HG03095 (cell line): ENCODE results near the gene PLD4.

Source experiments
- ATAC-seq: cut with Tn5 transposase; IDR thresholded peaks from one replicate; pipeline ENCODE4 v1.9.1; 2021; ENCODE audit warnings: moderate library complexity; ENCODE audit not compliant: unreplicated experiment

PLD4 gene

DNA sequence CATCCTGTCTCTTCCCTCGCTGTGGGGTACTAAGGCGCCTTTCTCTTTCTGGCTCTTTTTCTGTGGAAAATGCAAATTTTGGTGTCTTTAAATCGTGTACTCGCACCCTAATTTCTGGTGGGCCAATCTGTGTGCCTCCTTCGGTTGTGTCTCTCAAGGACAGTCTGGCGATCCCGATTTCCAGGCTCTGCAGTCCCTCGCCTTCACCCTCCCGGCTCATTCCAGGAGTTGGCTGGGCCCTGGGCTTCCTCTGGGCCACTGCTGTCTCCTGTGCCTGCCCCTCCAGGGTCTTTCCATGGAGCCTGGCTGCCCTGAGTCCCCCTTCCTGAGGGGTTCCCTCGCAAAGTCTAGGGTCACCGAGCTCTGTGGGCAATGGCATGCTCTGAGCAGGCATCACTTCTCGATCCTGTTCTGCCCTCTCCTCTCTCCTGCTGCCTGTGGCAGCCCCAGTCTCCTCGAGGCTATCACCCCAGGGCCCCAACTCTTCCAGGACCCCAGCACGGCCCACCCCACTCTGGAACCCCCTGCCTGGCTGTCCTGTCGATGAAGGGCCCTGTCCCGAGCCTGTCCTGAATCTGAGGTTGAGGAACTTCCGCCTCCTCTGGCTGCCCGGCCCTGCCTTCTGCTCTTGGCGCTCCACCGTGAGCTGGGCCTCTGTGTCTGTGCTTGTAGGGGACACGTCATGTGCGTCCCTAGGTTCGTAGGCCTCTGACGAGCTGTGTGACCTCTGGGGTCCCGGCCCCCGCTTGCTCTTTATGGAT is 29.4 kb downstream of the PLD4 start:
- no peak for ATAC-seq

DNA sequence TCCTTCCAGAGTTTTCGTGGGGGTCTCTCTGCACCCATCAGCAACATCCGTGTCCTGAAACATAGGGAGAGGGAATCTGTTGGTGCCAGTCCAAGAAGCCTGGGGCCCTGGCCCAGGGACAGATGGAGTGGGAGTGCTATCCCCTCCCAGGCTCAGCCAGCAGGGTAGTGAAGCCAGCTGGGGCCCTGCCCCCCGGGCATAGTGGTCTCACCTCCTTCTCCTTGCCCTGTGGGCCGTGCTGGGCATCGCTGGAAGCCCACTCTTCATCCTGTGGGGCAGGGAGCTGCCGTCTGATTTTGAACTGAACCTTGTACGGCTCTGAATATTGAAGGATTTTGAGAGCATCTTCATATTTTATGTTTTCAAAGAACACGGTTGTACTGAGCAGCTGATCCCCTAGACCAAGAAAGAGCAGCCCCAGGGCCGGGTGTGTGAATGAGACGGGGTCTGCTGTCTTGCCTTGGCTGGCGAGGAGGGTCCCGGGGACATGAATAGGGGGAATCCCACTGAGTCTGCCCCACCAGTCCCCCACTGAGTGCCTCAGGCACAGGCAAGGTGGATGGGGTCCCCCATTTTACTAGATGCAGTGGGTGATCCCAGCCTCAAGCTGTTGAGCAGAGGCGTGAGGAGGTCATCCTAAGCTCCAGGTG is 30.2 kb downstream of the PLD4 start:
- no peak for ATAC-seq

DNA sequence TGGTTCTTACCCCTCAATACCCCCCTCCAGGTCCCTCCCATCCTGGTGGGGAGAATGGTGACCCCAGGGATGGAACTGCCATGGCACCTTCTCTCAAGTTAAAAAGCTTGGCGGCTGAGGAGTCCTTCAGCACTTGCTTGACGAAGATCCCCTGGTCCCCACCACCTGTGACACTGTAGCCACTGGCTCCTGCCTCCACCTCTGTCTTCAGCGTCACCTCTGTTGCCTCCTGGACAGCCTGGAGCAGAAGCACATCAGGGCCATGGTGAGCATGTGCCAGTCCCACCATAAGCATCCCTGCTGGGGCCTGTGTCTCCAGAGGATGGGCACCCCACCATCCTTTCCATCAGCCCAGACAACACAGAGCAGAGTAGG is 30.7 kb downstream of the PLD4 start:
- ATAC-seq: no peak

DNA sequence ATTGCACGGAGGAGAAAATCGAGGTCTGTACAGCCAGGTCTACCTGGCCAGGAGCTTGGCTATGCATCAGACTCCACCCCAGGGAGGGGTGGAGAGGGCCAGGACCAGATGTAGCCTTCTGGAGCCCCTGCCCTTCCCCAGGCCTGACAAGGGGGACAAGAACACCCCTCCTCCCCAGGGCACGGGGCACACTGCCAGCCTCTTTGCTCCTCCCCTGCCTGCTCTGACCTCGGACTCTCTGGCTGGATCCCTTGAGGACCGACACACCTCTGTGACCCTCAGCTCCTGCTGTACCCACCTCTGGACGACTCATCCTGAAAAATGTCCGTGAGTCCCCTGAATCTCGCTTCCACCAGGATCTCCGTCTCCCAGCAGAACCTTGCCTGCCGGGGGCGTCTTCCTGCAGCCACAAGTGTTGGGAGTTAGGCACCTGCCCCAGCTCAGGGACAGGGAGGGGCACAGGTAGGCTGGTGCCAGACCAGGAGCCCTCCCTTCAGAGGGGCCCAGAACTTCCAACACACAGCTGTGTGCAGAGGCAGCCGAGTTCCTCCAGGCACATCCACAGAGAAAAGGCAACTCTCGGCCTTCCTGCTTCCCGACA is 31.7 kb downstream of the PLD4 start:
- ATAC-seq: no peak

DNA sequence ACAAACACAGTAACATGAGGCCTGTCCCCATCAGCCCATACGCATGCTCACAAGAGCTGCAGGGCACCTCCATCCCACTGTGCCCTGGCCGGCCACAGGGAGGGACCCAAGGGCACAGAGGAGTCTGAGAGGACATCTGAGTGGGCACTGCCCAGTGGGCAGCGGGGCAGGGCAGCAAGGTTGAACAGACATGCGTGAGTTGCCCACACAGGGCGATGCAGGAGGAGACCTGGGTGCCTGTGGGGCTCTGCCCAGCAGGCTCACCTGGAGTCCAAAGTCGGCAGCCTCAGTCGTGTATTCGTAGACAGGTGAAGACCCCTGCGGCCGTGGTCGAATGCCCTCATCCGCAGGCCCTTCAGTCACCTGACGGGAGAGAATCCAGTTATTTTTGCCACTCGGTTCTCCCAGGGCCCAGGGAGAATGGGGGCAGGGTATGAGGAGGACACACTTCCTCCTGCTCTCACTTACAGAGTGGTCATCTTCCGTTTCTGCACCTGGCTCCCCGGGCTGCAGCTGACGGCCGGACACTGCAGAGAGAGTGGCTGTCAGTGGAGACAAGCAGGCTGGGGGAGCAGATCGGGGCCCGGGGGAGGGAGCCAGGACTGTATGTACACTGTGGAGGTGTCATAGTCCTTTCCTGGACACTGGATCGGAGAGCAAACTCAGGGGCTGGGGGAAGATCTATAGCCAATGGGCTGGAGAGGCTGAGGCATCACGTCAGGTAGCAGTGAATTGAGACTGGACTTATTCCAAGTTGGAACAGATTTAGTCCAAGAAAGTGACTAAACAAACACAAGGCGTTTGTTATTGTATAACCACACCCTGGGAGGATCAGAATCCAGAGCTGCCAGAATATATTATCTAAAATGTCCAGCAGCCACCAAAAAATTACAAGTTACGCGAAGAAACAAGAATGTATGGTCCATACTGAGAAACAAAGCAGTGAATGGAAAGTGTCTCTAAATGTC is 32.8 kb downstream of the PLD4 start:
- ATAC-seq: no peak

DNA sequence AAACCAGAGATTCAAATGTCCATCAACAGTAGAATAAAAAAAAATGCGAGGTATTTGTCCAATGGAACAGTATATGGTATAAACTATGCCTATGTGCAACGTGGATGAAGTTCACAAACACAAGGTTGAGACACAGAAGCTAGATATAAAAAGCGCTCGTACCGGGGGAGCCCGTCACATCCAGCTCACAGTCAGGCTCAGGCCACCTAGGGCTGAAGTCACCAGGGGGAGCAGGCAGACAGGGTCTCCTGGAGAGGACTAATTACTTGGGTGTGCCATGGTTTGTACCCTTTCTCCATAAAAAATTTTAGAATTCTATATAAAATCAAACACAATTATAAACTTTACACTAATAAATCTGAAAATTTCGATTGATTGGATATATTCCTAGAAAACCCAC is 39.9 kb downstream of the PLD4 start:
- ATAC-seq: no peak

DNA sequence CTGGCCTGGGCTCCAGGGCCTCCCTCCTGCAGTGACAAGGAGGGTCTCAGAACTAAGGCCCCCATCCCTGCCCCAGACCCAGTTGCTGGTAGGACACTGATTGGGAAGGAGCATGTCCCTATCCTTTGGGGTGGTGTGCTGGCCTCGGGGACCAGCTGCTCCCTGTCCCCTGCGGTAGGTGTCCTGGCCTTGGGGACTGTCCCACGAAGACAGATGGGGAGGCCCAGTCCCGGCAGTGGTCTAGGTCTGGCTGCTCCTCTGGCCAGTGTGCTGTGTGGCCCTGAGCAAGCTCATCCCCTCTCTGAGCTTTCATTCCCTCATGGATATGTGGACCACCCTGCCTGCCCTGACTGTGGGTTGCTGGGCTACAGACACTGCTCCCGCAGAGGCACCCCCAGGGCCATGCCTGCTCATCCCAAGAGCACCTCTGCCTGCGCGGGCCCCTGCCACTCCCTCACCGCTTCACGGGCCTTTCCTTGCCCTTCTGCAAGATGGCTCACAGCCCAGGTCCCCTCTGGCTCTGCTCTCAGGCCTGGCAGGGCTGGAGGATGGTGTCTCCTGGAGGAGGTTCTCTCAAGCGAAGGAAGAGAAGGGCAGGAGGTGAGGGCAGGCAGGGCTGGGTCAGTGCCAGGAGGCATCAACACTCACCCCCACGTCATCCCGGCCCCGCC is 41.0 kb downstream of the PLD4 start:
- ATAC-seq: no peak

DNA sequence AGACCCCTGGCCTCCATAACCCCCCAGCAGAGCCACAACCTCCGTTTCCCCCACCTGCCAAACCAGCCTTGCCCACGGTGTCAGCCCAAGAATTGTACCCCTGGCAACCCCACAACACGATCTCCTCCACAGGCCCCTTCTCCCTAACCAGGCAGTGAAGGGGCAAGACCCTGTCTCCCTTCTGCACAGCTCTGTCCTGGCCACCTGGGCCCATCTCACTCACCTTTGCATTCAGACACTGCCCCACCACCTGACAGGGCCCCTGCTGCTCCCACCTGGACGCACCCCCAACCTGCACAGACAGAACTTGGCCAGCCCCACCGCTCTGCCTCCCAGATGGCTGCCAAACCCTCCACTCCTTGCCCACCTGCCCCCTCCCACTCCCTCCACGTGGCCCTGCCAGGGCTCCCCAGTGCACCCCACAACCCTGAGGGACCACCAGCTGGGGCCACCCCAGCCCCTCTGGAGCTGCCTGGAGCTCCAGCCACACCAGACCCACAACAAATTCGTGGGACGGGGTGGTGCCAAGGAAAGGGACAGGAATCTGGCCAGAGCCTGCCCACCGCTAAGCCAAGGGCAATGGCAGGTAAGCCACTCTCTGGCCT is 41.7 kb downstream of the PLD4 start:
- no peak for ATAC-seq

DNA sequence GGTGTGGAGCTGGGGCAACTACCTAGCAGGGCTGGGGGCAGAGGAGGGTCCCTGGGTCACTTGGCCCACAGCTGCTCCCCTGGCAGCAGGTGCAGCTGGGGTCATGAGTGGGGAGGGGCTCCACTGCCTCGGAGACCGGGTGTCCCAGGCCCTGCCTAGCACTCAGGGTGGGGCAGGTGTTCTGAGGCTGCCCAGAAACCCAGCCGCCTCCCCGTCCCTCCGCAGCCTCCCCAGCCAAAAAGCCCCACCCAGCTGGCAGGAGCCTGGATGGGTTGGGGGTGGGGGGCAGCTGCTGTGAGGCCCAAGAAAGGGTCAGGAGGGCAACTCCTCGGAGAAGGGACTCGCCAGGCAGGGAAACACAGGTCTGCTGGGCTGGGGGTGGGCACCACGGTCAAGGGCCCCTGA is 42.3 kb downstream of the PLD4 start:
- no peak for ATAC-seq

DNA sequence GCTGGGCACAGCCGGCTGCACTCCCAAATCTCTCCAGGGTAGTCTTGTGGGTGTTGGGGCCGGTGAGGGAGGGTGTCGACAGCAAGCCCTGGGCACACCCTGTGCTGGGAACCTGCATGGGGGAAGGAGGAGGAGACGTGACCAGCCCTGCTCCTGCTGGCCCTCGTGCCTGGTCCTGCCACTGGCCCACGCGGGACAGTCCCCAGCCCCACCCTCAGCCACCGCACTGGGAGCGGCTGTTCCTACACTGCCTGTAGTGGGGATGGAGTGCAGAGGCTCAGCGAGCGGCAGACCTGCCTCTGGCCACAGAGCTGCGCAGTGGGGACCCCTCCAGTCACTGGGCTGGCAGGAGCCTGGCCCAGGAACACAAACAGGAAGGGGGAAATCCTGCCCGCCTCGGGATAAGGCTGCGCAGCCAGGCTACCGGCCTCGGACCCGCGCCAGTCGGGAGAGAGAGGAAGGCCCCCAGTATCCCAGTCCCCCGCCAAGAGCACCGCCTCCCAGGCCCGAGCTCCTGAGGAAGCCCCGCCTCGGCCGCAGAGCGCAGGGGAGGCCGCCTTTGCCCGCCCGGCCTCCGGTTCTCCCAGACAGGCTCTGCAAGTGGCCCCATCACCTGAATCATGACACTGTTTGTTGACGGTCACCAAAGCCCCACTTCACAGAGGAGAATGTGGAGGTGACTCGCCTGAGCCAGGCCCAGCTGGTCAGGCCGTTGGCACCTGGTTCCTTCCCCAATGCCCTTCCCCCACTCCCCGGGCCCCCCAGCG is 42.9 kb downstream of the PLD4 start:
- no peak for ATAC-seq

DNA sequence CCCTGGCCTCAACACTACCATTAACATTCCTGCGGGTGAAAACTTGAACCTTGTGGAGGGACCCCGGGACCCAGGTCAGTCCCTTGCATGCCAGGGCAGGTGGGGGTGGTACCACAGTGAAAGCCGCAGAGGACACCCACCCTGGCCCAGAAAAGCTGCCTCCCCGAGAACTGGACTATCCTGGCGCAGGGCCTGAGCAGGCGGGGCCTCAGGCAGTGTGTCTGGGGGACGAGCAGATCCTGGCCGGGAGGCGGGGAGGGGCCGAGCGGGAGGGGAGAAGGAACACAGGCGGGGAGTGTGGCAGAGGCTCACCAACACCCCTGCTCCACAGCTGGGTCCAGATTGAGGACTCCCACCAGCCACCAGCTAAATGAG is 43.5 kb downstream of the PLD4 start:
- ATAC-seq: no peak

DNA sequence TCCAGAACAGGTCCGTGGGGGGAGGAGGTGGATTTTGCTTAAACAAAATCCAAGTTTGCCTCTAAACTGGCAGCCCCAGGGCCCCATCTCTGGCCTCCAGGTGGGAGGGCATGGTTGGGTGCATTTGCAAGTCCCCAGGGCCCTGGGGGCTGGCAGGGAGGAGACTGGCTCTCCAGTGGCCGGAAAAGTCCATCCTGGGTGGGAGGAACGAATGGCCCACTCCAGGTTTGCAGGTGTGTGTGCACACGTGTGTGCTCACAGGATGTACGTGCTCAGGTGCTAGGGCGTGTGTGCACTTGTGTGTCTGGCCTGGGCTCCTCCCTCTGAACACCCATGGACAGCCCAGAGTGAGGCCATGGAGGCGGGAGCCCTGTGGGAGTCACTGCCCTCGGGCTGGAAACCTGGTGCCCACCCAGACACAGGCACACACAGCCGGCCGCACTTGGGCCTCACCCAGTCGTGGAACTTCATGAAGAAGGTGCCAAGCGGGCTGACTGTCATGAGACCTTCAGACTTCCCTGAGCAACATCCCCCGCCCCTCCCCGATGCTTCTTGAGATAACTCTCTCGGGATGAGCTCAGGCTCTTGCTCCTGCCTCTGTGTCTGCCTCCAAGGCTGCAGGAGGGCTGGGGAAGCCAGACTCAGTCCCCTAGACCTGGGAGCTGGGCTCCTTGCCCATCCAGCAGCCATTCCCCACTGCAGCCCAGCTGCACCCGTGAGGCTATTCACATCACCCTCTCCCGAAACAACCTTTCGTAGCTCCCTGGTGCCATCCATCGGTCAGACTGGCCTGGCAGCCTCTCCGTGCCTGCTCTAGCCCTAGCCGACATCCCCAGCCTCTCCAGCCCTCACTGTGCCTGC is 44.1 kb downstream of the PLD4 start:
- no peak for ATAC-seq

DNA sequence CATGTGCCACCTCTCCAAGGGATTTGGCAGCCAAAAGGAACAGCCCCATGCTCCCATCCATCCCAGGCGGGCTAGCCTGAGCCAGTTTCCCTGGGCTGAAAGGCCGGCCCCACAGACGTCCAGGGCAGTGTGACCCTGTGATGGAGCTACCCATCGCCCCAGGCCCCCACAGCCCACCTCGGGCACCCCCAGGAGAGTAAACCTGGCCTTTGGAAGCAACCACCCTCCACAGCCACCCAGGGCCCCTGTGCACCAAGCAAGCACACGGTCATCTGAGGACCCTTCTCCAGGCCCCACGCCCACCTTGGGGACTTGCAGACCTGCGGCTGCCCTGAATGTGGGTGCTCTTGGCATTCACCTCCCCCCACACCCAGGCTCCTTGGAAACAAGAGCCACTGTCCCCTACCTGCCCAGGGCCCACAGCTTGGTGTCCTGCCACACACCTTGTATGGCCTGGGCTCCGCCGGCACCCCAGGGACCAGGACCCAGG is 45.1 kb downstream of the PLD4 start:
- no peak for ATAC-seq

DNA sequence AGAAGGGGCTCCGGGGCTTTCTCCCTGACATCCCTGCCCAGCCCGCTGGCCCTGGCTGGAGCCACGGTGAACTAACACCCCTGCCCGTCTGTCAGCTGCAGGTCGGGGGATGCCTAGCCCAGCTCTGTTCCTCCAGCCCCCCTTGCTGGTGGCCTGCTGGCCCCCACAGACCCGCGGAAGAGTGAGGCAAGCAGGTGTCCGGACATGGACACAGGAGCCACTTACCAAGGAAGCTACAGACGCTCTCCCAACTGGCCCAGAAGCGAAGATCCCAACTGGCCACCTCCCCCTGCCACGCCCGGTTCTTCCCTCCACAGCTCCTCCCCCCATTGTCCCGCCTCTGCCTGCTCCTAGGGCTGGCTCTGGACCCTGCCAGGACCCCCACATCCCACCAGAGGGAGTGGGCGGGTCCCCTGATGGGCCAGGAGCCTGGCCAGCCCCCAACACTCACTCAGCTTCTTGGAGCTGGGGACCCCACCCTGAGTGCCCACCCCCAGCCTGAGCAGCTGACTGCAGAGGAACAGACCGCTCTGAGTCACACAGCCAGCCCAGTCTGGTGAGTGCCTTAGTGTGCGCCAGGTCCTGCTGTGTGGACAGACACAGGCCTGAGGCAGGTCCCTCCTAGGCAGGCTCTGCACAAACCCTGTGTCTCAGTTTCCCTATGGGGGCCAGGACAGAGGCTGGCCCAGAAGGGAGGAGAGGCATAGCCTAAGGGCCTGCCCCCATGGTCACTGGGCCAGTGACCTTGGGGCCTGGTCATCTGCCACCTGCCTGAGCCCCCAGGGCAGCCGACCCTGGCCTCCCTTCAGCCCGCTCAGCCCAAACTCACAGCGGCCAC is 45.8 kb downstream of the PLD4 start:
- ATAC-seq: no peak

DNA sequence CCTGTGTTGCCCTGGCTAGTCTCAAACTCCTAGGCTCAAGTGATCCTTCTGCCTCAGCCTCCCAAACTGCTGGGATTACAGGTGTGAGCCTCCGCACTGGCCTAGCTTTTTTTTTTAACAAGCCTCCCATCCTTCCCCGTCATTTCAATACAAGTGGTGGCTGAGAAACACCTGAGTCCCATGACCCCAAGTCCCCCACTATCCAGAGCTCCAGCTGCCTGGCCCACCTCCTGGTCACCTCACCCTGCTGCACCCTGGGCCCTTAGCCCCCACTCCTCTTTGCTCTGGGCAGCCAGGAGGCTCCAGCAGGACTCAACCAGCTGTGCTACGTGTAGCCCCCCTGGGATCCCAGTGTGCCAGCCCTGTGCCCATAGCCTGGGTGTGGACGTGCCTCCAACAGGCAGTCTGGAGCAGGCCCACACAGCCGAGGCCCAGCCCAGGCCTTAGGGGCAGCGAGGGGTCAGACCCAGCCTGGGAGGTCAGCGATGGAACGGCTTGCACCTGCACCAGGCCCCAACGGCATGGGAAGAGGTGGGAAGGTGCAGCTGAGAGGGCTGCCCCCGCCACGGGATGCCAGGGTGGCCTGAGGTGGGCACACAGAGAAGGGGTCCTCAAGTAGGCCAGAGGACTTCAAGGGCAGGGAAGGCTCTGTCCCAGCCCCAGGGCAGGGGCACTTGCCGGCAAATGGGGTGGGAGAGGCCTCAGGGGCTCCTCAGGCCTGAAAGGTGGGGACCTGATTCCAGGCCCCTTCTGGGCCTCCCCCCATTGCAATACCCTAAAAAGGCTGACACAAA is 47.0 kb downstream of the PLD4 start:
- no peak for ATAC-seq

DNA sequence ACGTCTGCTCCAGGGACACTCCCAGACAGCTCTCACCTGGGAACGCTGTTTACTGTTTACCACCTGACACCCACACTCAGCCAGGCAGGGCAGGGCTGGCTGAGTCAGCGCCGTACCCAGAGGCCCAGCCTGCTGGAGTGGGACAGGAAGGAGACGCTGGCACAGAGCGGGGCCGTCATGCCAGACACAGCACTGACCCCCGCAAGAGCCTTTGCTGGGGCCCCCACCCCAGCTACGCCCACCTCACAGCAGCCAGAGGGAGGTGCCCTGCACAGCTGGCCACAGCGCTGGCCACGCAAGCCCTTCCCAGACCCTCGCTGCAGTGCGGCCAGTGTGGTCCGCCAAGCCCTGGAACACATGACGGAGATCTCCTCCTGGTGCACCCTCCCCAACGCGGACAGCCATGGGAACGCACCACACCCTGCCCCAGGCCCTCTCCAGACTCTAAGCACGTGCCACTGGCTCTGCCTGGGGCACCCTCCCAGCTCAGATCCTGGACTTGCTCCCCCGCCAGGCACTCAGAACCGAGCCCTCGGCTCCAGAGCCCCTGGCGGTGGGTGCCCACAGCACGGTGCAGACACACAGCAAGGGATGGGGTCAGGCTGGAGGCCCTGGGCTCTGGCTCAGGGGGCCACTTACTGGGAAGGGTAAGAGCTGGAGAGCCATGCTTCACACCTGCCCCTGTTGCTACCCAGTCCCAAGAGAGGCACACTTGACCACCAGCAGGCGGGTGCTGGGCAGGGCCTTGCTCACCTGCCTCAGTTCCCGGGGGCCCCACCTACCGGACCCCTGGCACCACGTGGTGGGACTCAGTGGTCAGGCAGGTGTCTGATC is 47.8 kb downstream of the PLD4 start:
- no peak for ATAC-seq
